HG02973 (cell line): ENCODE results near the gene TNS4.

Experiments used
- ATAC-seq: cut with Tn5 transposase; IDR thresholded peaks from one replicate; pipeline ENCODE4 v1.9.1; 2021; ENCODE audit warnings: moderate library complexity; ENCODE audit not compliant: unreplicated experiment

Gene TNS4

DNA sequence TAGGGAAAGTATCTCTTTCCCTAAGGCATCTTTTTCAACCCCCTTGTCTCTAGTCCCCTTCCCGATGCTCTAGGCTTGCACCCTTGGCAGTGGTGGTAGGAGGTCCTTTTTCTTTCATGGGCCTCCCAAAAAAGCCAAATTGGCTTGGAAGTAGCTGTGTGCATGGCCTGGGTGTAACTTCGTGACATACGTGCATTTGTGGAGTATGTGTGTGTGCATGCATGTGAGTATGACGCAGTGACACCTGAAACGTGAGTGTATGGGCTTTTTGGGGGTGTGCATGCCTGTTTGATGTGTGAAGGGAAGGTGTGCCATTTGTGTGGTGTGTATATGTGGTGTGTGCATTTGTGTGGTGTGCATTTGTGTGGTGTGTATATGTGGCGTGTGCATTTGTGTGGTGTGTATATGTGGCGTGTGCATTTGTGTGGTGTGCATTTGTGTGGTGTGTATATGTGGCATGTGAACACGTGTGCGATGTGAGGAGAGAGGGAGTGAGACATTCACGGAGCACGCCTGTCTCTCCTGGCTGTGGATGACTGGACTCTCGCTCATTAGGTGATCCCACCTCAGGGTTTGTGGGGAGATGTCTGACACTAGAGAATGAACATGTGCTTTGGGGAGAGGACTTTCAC, 42.5 kb downstream of the TNS4 start:
- ATAC-seq: no peak

DNA sequence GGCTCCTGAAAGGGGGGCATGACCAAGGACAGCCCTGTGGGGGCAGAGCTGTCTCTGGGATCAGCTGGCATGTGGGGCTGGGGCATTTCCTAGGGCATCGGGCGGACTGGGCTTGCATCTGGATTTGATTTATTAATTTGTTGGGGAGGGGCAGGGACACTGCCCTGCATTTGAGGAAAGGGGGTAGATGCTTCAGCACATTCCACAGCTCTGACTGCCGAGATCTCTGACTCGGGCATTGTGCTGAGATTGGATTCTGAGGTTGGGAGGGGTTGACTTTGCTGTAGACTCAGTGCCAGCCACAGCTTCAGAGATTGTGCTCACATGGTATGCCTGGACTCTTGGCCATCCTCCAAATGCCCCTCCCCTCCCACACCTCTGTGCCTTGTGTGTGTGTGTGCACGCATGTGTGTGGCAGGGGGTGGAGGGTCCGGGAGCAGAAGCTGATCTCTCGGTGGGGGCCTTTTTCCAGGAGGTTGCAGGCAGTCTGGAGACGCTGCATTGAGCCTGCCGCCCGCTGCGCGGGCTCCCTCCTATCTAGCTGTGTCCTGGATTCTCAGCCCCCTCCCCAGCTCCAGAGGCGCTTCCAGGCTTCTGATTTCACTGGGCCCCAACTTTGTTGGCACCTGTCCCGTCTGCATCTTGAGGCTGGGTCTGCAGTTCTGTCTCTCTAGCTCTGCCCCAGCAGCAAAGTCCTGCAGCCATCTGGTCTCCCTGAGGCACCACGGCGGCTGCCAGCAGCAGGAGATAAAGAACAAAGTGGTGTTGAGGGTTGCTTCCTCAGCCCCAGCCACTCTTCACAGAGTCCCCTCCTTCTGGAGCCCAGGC, 43.2 kb downstream of the TNS4 start:
- no peak for ATAC-seq

DNA sequence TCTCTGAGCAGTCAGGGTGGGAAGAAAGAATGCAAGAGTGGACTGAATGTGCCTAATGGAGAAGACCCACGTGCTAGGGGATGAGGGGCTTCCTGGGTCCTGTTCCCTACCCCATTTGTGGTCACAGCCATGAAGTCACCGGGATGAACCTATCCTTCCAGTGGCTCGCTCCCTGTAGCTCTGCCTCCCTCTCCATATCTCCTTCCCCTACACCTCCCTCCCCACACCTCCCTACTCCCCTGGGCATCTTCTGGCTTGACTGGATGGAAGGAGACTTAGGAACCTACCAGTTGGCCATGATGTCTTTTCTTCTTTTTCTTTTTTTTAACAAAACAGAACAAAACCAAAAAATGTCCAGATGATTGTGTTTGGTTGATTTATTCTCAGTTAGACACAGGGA, 44.1 kb downstream of the TNS4 start:
- no peak for ATAC-seq

DNA sequence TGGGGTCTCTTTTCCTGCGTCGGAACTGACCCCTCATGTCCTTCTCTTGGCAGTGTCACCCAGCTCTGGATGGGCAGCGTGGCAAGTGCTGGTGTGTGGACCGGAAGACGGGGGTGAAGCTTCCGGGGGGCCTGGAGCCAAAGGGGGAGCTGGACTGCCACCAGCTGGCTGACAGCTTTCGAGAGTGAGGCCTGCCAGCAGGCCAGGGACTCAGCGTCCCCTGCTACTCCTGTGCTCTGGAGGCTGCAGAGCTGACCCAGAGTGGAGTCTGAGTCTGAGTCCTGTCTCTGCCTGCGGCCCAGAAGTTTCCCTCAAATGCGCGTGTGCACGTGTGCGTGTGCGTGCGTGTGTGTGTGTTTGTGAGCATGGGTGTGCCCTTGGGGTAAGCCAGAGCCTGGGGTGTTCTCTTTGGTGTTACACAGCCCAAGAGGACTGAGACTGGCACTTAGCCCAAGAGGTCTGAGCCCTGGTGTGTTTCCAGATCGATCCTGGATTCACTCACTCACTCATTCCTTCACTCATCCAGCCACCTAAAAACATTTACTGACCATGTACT, 44.9 kb downstream of the TNS4 start:
- ATAC-seq: no peak

DNA sequence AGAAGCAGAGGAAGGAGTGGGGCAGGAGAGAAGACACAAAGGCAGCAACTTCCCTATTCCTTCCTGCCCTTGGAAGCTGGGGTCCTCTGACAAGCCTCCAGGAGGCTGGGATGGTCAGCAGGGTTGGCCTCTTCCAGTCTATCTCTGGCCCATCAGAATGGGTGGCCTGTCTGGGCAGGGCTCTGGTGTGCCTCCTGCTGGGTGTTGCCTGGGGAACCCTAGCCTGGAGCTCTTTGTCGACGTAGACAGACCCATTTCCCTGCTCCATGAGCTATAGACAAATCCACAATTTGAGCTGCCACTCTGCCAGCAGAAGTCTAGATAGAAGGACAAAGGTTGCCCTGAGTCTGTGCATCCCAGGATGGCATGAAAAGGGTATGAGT, 46.8 kb downstream of the TNS4 start:
- no peak for ATAC-seq

- ATAC-seq: no peak
Measured at GRCh38 chr17:40453881-40454612, 47.4 kb downstream of the TNS4 start.

GRCh38 chr17:40452921-40453378, 48.5 kb downstream of the TNS4 start:
- ATAC-seq: no peak

DNA sequence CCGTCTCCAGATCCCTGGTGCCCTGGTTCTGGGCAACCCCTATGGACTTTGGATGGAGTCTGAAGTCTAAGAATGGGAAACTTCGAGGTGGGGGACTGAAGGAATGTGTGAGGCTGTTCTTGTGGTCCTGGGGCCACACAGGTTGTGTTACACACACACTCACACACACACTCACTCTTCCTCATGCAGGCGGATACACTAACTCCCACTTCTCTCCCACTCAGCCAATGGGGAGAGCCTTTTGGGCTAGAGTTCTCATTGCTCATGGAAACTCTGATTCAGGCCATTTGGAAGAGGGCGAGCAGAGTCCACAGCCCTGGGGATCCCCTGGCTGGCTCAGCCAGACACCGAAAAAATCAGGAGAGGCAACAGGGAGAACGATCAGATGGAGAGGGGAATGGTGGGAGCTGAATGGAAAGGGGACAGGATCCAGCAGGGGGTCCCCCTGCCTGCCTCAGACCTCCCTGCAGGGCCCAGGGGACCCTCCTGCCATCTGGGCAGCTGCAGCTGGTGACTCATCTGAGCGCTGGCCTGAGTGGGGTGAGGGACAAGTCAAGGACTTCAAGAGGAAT, 49.1 kb downstream of the TNS4 start:
- ATAC-seq: no peak

DNA sequence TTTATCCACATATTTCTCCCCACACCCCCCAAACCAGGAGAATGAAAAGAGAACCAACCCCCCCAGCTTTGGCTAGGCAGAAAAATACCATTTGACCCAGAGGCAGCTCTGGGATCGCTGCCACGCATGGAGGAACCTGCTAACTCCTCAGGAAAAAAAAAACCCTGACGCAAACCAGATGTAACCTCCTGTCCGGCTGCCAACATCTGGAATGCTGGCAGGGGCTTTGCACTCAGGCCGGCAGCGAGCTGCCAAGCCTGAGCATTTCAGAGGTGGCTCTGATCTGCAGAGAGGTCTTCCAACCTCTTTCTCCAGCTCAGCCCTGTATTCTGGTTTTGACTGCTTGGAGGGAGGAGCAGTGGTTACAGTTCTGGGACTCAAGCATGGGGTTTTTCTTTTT, 50.0 kb downstream of the TNS4 start:
- no peak for ATAC-seq

- no peak for ATAC-seq
Measured at GRCh38 chr17:40450175-40450574, 51.2 kb downstream of the TNS4 start.

DNA sequence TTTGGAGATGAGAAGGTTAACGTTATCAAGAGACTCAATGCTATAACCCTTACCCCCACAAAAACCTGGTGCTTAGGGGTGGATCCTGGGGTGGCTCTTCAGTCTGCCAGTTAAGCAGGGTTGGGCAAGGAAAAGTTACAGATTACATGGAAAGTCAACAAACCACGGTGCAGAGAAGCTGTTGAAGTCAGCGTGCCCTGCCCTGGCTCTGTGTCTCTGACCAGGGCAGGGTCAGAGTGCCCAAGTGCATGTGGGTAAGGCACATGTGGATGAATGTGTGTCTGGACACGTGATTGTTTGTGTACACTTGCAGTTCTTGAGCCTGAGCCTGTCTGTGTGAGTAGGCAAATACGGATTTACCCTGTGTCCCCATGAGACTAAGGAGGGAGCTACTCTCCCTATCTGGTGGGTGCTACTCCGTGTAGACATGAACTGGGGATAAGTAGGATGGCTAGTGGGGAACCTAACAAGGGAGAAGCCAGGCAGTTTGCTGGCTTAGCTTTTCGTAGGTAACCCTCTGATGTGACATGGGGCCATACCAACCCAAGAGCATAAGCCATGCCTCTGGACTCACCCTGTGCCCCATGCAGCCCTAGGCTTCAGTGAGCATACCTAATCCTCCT, 52.7 kb downstream of the TNS4 start:
- ATAC-seq: no peak

DNA sequence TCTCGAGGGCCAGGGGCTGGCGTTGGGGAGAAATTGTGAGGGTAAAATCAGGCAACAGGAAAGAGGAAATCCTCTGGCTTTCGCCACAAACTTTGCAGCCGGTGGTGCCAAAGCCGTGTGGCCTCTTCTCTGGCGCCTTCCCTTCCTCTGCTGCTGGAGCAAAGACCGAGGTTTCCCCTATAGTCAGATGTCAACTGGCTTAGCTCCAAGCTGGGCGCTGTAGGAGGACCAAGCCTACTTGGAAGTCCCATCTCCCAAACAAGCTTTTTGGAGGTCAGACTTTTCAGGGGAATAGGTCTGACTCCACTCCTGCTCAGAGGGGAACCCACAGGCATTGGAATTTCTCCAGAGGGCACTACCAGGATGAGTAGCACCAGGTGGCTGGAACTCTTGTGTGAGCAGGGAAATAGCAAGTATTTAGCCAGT, 53.2 kb downstream of the TNS4 start:
- ATAC-seq: no peak

DNA sequence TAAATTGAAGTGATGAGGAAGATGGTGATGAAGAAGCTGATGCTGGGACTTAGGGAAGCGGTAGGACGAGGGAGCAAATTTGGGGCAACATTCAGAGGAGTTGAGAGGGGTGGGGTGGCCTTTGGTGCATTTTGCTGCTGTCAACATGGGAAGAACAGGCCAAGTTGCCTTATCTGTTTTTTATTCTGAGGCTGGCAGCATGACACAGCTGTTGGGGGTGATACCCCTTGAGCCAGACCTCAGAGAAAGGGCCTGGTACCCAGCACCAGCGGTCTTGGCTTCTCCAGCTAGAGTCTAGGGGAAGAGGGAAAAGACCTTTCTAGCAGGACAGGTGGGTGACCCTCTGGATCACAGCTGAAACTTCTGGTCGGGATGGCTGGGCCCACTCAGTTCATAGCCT, 53.6 kb downstream of the TNS4 start:
- no peak for ATAC-seq

DNA sequence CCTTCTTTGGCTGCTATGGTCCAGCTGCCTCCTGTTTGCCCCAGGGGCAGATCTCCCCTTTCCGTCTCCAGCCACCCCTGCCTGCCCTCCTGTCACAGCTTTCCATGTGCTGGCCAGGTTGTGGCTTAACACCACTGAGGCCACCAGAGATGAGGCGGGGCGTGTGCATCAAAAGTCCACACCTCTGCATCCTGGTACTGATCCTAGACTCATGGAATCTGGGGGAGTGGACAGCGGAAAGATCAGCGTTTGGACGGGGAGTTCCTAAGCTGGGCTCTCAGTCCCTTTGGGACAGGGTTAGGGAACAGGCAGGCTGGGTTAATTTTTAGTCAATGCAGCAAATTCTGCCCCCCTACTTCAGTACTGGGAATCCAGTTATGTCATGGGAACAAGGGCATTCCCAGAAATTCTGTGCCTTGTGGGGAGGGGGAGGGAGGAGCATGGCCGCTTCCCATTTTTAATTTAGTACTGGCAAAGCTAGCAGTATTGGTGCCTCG, 54.2 kb downstream of the TNS4 start:
- no peak for ATAC-seq

DNA sequence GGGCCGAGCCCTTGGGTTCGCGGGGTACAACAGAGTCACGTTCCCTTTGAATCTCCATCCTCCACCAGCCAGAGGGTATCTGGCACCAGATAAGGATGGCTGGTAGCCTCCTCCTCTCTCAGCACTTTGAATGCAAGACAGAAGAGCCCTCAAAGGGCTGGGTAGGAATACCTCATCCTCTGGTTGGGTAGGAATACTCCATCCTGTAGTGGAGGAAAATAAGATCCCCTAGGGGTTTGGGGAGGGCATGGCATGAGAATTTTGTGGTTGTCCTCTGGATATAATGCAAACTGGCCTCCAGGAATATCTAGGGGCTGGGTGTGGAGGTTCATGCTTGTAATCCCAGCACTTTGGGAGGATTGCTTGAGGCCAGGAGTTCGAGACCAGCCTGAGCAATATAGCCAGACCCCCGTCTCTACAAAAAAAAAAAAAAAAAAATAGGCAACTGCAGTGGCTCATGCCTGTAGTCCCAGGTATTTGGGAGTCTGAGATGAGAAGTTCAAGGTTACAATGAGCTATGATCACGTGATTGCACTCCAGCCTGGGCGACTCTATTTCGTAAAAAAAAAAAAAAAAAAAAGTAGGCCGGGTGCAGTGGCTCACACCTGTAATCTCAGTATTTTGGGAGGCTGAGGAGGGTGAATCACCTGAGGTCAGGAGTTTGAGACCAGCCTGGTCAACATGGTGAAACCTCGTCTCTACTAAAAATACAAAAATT, 55.5 kb downstream of the TNS4 start:
- ATAC-seq: no peak

DNA sequence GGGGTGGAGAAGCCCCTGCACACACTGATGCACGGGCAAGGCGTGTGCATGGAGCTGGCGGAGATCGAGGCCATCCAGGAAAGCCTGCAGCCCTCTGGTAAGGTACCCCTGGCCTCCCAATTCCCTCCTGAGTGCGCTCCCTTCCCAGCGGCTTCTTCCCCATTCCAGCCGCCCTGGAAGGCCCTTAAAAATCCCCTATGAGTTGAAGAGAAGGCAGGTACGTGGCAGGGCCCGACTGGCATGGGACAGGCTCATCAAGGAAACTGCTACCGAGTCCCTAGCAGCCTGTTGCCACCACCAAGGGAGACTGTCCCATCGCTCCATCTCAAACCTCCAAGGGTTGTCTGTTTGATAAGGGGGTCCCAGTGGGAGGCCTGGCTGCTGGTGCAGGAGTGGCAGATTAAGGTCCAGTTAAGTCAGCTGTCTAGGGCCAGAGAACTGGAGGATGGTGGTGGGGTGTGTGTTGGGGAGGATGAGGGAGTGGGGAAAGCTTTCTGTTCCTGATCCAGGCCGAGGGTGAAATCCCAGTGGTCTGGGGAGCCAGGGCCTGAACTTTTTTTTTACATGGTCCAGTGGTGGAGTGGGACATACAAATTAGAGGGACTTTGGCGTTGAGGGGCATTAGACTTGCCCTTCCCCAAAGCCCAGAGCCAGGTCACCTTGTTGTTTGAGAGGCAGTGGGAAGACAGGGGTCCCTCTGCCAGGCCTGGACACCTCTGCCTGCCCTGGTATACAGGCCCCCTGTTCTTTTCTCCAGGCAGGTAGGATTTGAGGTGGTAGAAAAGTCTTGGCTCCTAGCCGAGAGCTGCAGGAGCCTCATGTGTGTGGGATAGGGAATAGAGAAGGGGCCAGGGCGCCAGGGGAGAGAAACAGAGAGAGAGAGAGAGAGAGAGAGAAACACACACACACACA, 57.2 kb downstream of the TNS4 start:
- no peak for ATAC-seq

- ATAC-seq: no peak
Measured at GRCh38 chr17:40443196-40443987, 58.0 kb downstream of the TNS4 start, which contains the start of gene IGFBP4. Gene IGFBP4, plus strand, starts transcription at chr17:40443450. Its CDS starts 286 bp downstream, at chr17:40443736.
